ENCODE data around the gene XAGE2. TPM values are rescaled to one million over a fixed set of nuclear protein-coding genes. Genes with fewer than 3 reads are reported as not detected.

The XAGE2 gene
- total RNA-seq, 4 donors from 2014 or later = 1.1 TPM; not detected in 3

DNA sequence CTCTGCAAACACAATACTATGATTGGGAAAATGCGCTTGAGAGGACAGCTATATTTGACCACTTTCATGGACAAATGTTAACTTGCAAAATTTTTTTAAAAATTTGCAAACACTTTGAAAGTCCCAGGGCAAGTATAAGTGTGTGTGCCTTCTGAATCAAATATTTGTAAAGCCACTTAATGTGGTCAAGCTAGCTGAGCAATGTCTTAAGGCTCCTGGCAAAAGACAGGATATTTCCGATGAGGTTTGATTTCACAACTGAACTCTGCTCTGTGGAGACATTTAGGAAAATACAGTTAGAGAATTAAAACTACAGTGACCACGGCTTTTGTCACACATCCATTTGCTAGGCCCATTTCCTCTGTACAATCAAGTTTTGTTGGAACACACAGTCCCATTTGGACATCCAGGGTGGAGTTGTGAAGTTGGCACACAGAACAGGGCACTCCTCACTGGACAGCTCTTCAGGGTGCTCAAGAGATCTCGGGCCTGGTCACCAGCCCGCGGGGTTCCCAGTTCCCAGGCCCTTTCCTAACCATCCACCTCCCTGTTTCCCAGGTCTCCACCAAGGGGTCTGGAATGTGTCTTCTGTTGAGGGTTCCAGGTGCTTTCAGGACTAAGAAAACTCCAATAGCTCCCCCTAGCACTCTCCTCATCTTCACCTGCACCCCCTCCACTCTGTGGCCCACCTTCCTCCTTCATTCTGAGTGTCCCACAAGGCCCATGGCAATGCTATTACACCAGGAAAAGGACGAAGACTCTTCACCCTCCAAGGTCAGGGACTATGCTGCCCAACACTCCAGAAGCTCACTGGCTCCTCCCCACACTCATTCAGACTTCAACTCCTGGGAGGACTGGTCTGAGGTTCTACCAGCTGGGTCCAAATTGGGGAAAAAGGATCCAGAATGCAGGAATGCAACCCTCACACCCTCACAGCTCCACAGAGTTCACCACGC is 41.9 kb downstream of the XAGE2 start:
- TF ChIP-seq EP300 (IDR thresholded peaks at IDR 0.05) (no peak), POLR2A (IDR thresholded peaks at IDR 0.05) (no peak)
- H3K9me3 ChIP-seq = no peaks in the 10 kb centered on the region
- no peak overlapping the region for H3K4me3 ChIP-seq
- H3K27me3 ChIP-seq = peaks cover 0 to 11% of the 10 kb centered on the region in 2 donors
- H3K36me3 ChIP-seq = no peaks in the 10 kb centered on the region
- DNase-seq (ENCODE audit: low spot score in 2 of 2) = no peak
- no peak overlapping the region for H3K27ac ChIP-seq
- 76 to 79% methylated on average over 7 to 8 of the region's 8 CpGs for WGBS, 2 donors
- no peaks in the 10 kb centered on the region for H3K4me1 ChIP-seq

DNA sequence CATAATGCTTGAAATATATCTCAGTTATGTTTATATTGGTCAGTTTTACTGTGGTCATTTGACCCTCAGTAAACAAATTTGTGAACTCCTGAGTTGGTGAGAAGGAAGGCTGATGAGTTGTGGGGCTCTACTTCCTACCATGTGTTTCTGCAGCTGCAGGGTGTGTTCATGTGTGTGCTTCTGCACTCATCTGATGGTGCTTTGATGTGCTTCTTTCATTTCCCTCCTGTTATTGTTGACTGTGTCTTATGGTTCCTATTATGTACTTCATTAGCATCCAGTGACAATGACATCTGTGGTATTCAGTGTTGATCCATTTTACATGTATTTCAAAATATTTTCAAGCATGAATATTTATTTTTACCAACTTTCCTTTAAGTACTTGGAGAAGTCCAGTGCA is 46.5 kb downstream of the XAGE2 start:
- no peak for DNase-seq (ENCODE audit: low spot score in 2 of 2)
- H3K9me3 ChIP-seq = no peaks in the 10 kb centered on the region
- peaks cover 0 to 30% of the 10 kb centered on the region in 2 donors for H3K27me3 ChIP-seq
- no peak for TF ChIP-seq POLR2A (IDR thresholded peaks at IDR 0.05)
- TF ChIP-seq, protein P1, sequence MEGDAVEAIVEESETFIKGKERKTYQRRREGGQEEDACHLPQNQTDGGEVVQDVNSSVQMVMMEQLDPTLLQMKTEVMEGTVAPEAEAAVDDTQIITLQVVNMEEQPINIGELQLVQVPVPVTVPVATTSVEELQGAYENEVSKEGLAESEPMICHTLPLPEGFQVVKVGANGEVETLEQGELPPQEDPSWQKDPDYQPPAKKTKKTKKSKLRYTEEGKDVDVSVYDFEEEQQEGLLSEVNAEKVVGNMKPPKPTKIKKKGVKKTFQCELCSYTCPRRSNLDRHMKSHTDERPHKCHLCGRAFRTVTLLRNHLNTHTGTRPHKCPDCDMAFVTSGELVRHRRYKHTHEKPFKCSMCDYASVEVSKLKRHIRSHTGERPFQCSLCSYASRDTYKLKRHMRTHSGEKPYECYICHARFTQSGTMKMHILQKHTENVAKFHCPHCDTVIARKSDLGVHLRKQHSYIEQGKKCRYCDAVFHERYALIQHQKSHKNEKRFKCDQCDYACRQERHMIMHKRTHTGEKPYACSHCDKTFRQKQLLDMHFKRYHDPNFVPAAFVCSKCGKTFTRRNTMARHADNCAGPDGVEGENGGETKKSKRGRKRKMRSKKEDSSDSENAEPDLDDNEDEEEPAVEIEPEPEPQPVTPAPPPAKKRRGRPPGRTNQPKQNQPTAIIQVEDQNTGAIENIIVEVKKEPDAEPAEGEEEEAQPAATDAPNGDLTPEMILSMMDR (IDR thresholded peaks at IDR 0.05) = no peak
- no peak for TF ChIP-seq EP300 (IDR thresholded peaks at IDR 0.05)
- H3K4me1 ChIP-seq = no peaks in the 10 kb centered on the region
- no peaks in the 10 kb centered on the region for H3K36me3 ChIP-seq
- H3K27ac ChIP-seq = no peak overlapping the region
- H3K4me3 ChIP-seq = no peak overlapping the region

DNA sequence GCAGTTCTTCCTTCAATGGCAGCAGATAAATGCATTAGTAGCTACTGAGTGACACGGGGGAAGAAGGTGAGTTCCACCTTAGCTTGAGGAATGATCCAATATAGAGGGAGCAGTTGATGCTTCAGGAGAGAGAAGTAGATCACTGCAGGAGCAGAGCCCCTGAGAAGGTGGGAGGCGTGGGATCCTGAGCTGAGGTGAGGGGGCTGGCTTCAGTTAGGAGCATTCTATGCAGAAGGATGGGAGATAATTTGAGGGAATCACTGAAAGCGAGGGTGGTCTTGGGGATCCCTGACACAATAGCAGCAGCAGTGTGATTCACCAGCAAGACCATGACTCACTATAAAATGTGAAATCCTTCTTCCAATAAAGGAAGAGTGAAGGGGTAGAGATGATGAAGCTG is 48.0 kb downstream of the XAGE2 start:
- TF ChIP-seq, protein P1 (IDR thresholded peaks at IDR 0.05) = no peak
- no peak overlapping the region for H3K4me3 ChIP-seq

GRCh38 chrX:52420824-52421443 is 52.1 kb downstream of the XAGE2 start:
- Histone ChIP-seq H3K4me3 (no peak overlapping the region), H3K27me3 (peaks cover 0 to 38% of the 10 kb centered on the region in 2 donors), H3K9me3 (no peaks in the 10 kb centered on the region), H3K36me3 (no peaks in the 10 kb centered on the region), H3K27ac (no peak overlapping the region), H3K4me1 (no peaks in the 10 kb centered on the region)
- no peak for TF ChIP-seq POLR2A (IDR thresholded peaks at IDR 0.05)
- TF ChIP-seq, protein P1 (IDR thresholded peaks at IDR 0.05) = no peak
- no peak for TF ChIP-seq EP300 (IDR thresholded peaks at IDR 0.05)
- 81 to 88% methylated on average over 8 of the region's 8 CpGs for WGBS, 2 donors
- no peak for DNase-seq (ENCODE audit: low spot score in 2 of 2)

More for the DNA sequence above, 48.0 kb downstream of the XAGE2 start:
- Histone ChIP-seq H3K27ac (no peak overlapping the region), H3K4me1 (no peaks in the 10 kb centered on the region), H3K27me3 (peaks cover 0 to 43% of the 10 kb centered on the region in 2 donors), H3K36me3 (no peaks in the 10 kb centered on the region), H3K9me3 (no peaks in the 10 kb centered on the region)
- DNase-seq (ENCODE audit: low spot score in 2 of 2) = no peak
- 66 to 72% methylated on average over 3 of the region's 3 CpGs for WGBS, 2 donors

DNA sequence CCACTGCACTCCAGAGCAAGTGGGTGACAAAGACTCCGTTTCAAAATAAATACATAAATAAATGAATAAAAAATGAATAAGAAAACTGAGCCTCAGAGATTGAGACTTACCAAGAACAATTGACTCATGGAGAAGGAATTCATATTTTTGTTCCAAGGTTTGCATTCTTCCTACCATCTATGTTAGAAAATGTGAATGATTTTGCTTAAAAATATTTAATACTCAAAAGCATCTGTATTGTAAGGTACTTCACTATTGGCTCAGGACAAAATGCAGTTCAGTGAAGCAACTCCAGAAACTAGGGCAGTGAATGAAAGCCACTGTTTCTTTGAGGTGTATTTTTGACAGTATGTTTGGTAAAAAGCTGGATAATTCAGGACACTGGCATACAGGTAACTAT is 54.1 kb downstream of the XAGE2 start:
- WGBS, 2 donors = 27 to 31% methylated on average over 1 of the region's 1 CpG
- Histone ChIP-seq H3K4me1 (no peaks in the 10 kb centered on the region), H3K27ac (no peak overlapping the region), H3K27me3 (peaks cover 0 to 33% of the 10 kb centered on the region in 2 donors), H3K36me3 (no peaks in the 10 kb centered on the region), H3K9me3 (no peaks in the 10 kb centered on the region), H3K4me3 (no peak overlapping the region)
- DNase-seq (ENCODE audit: low spot score in 2 of 2) = no peak
- TF ChIP-seq POLR2A (IDR thresholded peaks at IDR 0.05) = no peak
- TF ChIP-seq EP300 (IDR thresholded peaks at IDR 0.05) = no peak
- TF ChIP-seq, protein P1 (IDR thresholded peaks at IDR 0.05) = no peak

All from tibial nerve (tissue), 4 donors.